Progenitor cell of endocrine pancreas (in vitro differentiated cells): ENCODE results near the gene GSG1. TPM values are rescaled to one million over a fixed set of nuclear protein-coding genes. Genes with fewer than 3 reads are reported as not detected.

Experiments
- DNase-seq: peaks from one replicate; pipeline ENCODE4 v3.0.0; 2021; ENCODE audit warnings: low spot score; ENCODE audit not compliant: unreplicated experiment
- H3K27ac Mint-ChIP-seq: 2 replicates; pipeline ENCODE4 v1.8.0; 2021; ENCODE audit warnings: mild to moderate bottlenecking, moderate library complexity, mixed read lengths
- H3K27me3 Mint-ChIP-seq: 2 replicates; pipeline ENCODE4 v1.8.0; 2021; ENCODE audit warnings: mixed read lengths
- H3K36me3 Mint-ChIP-seq: 2 replicates; pipeline ENCODE4 v1.8.0; 2022; ENCODE audit warnings: mixed read lengths; ENCODE audit not compliant: insufficient read depth
- H3K4me1 Mint-ChIP-seq: 2 replicates; pipeline ENCODE4 v1.8.0; 2021; ENCODE audit warnings: low read depth, mixed read lengths
- H3K4me3 Mint-ChIP-seq: 2 replicates; pipeline ENCODE4 v1.8.0; 2021; ENCODE audit warnings: low read depth, mild to moderate bottlenecking, moderate library complexity, mixed read lengths
- H3K9me3 Mint-ChIP-seq: 2 replicates; pipeline ENCODE4 v1.8.0; 2021; ENCODE audit warnings: low read depth, mixed read lengths
- CTCF ChIP-seq: fragments of 200-600 bp; sonication (generic); IDR thresholded peaks from one replicate; pipeline ENCODE4 v1.5.0; 2021; ENCODE audit warnings: antibody characterized with exemption, mild to moderate bottlenecking; ENCODE audit not compliant: unreplicated experiment
- total RNA-seq: library from RNA; stranded (reverse); gene quantifications from 2 replicates; pipeline ENCODE4 v1.2.1, GENCODE V29; 2021

Gene GSG1
- total RNA-seq, 1 donor from 2014 or later: 0.46 TPM

- peaks cover 5% of the 10 kb centered on the region for H3K9me3 Mint-ChIP-seq
- peaks cover 7% of the 10 kb centered on the region for H3K4me1 Mint-ChIP-seq
- no peak overlapping the region for H3K27ac Mint-ChIP-seq
- DNase-seq: no peak
- TF ChIP-seq CTCF: no peak
- peaks cover 56% of the 10 kb centered on the region for H3K27me3 Mint-ChIP-seq
- H3K36me3 Mint-ChIP-seq: no peaks in the 10 kb centered on the region
- no peak overlapping the region for H3K4me3 Mint-ChIP-seq
Measured at GRCh38 chr12:13120413-13120812, 16.9 kb upstream of the GSG1 start.

GRCh38 chr12:13119826-13120225 is 16.4 kb upstream of the GSG1 start:
- Mint-ChIP-seq H3K27ac (no peak overlapping the region), H3K27me3 (peaks cover 57% of the 10 kb centered on the region), H3K4me1 (peaks cover 6% of the 10 kb centered on the region), H3K36me3 (no peaks in the 10 kb centered on the region), H3K4me3 (no peak overlapping the region), H3K9me3 (peaks cover 5% of the 10 kb centered on the region)
- no peak for TF ChIP-seq CTCF
- no peak for DNase-seq

GRCh38 chr12:13117029-13117428 is 13.6 kb upstream of the GSG1 start:
- peaks cover 59% of the 10 kb centered on the region for H3K27me3 Mint-ChIP-seq
- peaks cover 3% of the 10 kb centered on the region for H3K9me3 Mint-ChIP-seq
- H3K27ac Mint-ChIP-seq: no peak overlapping the region
- H3K4me3 Mint-ChIP-seq: no peak overlapping the region
- H3K4me1 Mint-ChIP-seq: no peaks in the 10 kb centered on the region
- no peak for TF ChIP-seq CTCF
- no peaks in the 10 kb centered on the region for H3K36me3 Mint-ChIP-seq
- DNase-seq: no peak

- Mint-ChIP-seq H3K27me3 (peaks cover 56% of the 10 kb centered on the region), H3K27ac (no peak overlapping the region), H3K4me1 (no peaks in the 10 kb centered on the region), H3K4me3 (no peak overlapping the region), H3K9me3 (peaks cover 3% of the 10 kb centered on the region), H3K36me3 (no peaks in the 10 kb centered on the region)
- DNase-seq: no peak
- no peak for TF ChIP-seq CTCF
Measured at GRCh38 chr12:13116259-13116658, 12.8 kb upstream of the GSG1 start.

GRCh38 chr12:13114251-13115052 is 11.0 kb upstream of the GSG1 start:
- DNase-seq: no peak
- Mint-ChIP-seq H3K36me3 (no peaks in the 10 kb centered on the region), H3K9me3 (peaks cover 7% of the 10 kb centered on the region), H3K4me3 (no peak overlapping the region), H3K4me1 (no peaks in the 10 kb centered on the region), H3K27me3 (peaks cover 50% of the 10 kb centered on the region), H3K27ac (no peak overlapping the region)
- no peak for TF ChIP-seq CTCF
